ENCODE measurements around the gene LAMC1.

LAMC1 gene

GRCh38 chr1:183101841-183102276 lies 78.6 kb downstream of the LAMC1 start:
- no peak for DNase-seq (ENCODE audit: extremely low read depth, low read depth)
- TF ChIP-seq CTCF (IDR thresholded peaks at IDR 0.05; ENCODE audit: low read depth, low read length): no peak

- no peak for DNase-seq (ENCODE audit: extremely low read depth, low read depth)
- TF ChIP-seq CTCF (IDR thresholded peaks at IDR 0.05; ENCODE audit: low read depth, low read length): no peak
These were observed 79.9 kb downstream of the LAMC1 start for GRCh38 chr1:183103147-183103546.

GRCh38 chr1:183103577-183103976 lies 80.4 kb downstream of the LAMC1 start:
- DNase-seq (ENCODE audit: extremely low read depth, low read depth): no peak
- TF ChIP-seq CTCF (IDR thresholded peaks at IDR 0.05; ENCODE audit: low read depth, low read length): no peak

GRCh38 chr1:183105449-183105848 lies 82.2 kb downstream of the LAMC1 start:
- DNase-seq (ENCODE audit: extremely low read depth, low read depth): no peak
- no peak for TF ChIP-seq CTCF (IDR thresholded peaks at IDR 0.05; ENCODE audit: low read depth, low read length)

GRCh38 chr1:183106166-183106565 lies 82.9 kb downstream of the LAMC1 start:
- no peak for DNase-seq (ENCODE audit: extremely low read depth, low read depth)
- TF ChIP-seq CTCF (IDR thresholded peaks at IDR 0.05; ENCODE audit: low read depth, low read length): no peak

GRCh38 chr1:183106746-183107145 lies 83.5 kb downstream of the LAMC1 start:
- no peak for TF ChIP-seq CTCF (IDR thresholded peaks at IDR 0.05; ENCODE audit: low read depth, low read length)
- DNase-seq (ENCODE audit: extremely low read depth, low read depth): no peak

GRCh38 chr1:183110326-183110880 lies 87.2 kb downstream of the LAMC1 start:
- DNase-seq (ENCODE audit: extremely low read depth, low read depth): no peak
- TF ChIP-seq CTCF (IDR thresholded peaks at IDR 0.05; ENCODE audit: low read depth, low read length): no peak

All from AG09319 (cell line).